Activated naive CD4-positive, alpha-beta T cell treated with anti-CD3 and anti-CD28 coated beads for 36 hours (primary cell): ENCODE measurements around the gene CDC14A. TPM values are rescaled to one million over a fixed set of nuclear protein-coding genes. Genes with fewer than 3 reads are reported as not detected.

Source experiments
- CTCF ChIA-PET: fragments of 350-600 bp; sonication (Branson Sonifier 250); formaldehyde crosslinking; loops from one replicate; lab custom pipeline; 2021; ENCODE audit warnings: antibody characterized with exemption; lab: Charles Lee
- DNase-seq: peaks from one replicate; pipeline ENCODE4 v3.0.0-alpha.2; 2020
- H3K27ac Mint-ChIP-seq: one replicate; pipeline ENCODE4 v1.8.0; 2021; ENCODE audit warnings: mild to moderate bottlenecking, mixed read lengths
- H3K27me3 Mint-ChIP-seq: one replicate; pipeline ENCODE4 v1.8.0; 2021; ENCODE audit warnings: low read depth, mixed read lengths
- H3K36me3 Mint-ChIP-seq: one replicate; pipeline ENCODE4 v1.8.0; 2021; ENCODE audit warnings: low read depth, mixed read lengths
- H3K4me1 Mint-ChIP-seq: one replicate; pipeline ENCODE4 v1.8.0; 2021; ENCODE audit warnings: low read depth, mixed read lengths
- H3K4me3 Mint-ChIP-seq: one replicate; pipeline ENCODE4 v1.8.0; 2021; ENCODE audit warnings: mild to moderate bottlenecking, moderate library complexity, mixed read lengths
- H3K9me3 Mint-ChIP-seq: one replicate; pipeline ENCODE4 v1.8.0; 2021; ENCODE audit warnings: mixed read lengths
- intact Hi-C: fragments of 100-400 bp; cut with micrococcal nuclease; formaldehyde crosslinking; loops from one replicate; pipeline ENCODE4 v1.15.1; 2023
- total RNA-seq, 2 experiments: library from RNA; stranded (reverse); gene quantifications; one replicate each; pipeline ENCODE4 v1.2.3, GENCODE V29; 2021

The CDC14A gene
- total RNA-seq, 2 experiments from 2014 or later = 10.1 to 13.1 TPM

DNA sequence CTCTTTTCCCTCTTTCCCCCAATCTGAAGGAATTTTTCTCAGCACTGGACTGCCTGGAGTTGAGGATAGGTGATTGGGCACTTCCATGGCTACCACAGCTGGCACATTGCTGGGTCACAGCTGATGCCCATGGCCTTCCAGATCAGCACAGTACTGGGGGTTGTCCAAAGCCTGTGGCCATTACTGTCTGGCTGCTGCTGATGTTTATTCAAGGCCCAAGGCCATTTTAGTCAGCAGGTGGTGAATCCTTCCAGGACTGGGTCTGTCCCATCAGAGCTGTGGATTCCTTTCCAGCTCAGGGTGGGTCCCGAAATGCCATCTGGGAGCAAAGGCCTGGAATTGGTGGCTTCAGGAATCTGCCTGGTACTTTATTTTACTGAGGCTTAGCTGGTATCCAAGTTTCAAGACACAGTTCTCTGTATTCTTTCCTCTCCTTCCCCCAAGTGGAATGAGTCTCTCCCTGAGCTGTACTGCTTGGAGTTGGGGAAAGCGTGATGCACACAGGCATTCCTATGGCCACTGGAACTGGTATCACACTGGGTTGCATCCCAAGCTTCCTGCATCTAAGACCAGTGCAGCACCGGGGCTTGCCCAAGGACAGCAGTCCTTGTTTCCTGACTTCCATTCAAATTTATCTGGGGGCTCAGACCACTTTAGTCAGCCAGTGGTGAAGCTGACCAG is 204.8 kb downstream of the CDC14A start:
- intact Hi-C loops = no loop called here
- CTCF ChIA-PET = no interaction called here
- Mint-ChIP-seq H3K27ac (no peak overlapping the region), H3K9me3 (peaks cover 22% of the 10 kb centered on the region), H3K4me3 (no peak overlapping the region), H3K36me3 (no peaks in the 10 kb centered on the region), H3K4me1 (no peaks in the 10 kb centered on the region), H3K27me3 (peaks cover 8% of the 10 kb centered on the region)
- no peak for DNase-seq

DNA sequence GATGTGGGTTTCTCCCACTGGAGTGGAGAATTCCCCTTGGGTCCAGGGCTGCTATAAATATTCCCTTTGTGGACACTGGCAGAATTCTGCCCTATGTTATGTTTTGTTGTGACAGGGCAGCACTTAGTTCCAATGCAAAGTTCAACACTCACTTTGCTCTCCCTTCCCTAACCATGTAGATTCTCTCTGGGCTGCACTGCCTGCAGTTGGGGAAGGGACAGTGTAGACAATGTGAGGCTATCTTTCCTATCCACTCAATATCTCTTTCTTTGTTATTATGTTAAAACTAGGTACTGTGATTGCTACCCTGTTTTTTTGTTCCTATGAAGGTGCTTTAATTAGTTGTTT is 205.3 kb downstream of the CDC14A start:
- DNase-seq = no peak
- Mint-ChIP-seq H3K36me3 (no peaks in the 10 kb centered on the region), H3K27ac (no peak overlapping the region), H3K4me3 (no peak overlapping the region), H3K4me1 (no peaks in the 10 kb centered on the region), H3K27me3 (peaks cover 8% of the 10 kb centered on the region), H3K9me3 (peaks cover 18% of the 10 kb centered on the region)
- intact Hi-C loops = no loop called here
- CTCF ChIA-PET = no interaction called here

DNA sequence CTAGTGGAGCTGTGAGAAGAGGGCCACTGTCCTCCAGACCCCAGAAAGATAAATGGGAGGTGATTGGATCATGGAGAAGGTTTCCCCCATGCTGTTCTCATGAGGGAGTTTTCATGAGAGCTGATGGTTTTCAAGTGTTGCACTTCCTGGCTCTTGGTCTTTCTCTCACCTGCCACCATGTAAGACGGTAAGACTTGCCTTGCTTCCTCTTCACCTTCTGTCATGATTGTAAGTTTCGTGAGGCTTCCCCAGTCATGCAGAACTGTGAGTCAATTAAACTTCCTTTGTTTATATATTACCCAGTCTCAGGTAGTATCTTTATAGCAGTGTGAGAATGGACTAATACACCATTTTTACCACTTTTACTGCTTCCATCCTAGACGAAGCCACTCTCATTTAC is 213.2 kb downstream of the CDC14A start:
- Mint-ChIP-seq H3K4me3 (no peak overlapping the region), H3K36me3 (no peaks in the 10 kb centered on the region), H3K9me3 (no peaks in the 10 kb centered on the region), H3K4me1 (no peaks in the 10 kb centered on the region), H3K27me3 (peaks cover 16% of the 10 kb centered on the region), H3K27ac (no peak overlapping the region)
- CTCF ChIA-PET = interaction anchor here (0.7 kb wide), 1 partner anchor 51 kb away, joined by 3 read pairs; no protein-coding TSS in a partner anchor
- intact Hi-C loops = no loop called here
- no peak for DNase-seq

DNA sequence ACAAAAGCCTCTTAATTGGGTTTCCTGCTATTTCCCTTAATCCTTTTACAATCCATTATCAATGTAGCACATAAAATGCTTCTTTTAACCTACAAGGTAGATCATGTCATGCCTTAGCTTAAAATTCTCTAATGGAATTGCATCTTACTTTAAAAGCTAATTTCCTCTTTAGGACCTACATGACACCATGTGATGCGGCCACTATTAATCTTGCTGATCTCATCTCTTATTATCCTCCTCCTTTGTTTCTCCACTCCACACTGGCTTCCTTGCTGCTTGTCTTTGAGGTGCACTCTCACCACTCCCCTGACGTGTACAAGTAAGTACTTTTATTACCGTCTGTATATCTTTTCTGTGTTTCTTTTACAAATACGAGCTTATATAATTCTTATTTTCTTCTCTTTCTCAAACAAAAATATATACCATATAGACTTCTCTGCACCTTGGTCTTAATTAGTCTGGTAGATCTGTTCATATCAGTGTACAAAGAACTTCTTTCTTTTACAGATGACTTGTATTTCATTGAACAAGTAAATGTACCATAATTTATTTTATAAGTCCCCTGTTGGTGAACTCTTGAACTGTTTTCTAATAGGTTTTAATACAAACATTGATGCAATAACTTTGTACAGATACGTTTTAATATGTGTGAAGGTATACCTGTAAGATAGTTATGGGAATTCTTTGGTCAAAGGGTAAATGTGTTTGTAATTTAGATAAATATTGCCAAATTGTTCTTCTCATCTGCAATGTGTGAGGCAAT is 213.8 kb downstream of the CDC14A start:
- CTCF ChIA-PET = interaction anchor here (0.7 kb wide), 1 partner anchor 51 kb away, joined by 3 read pairs; no protein-coding TSS in a partner anchor

DNA sequence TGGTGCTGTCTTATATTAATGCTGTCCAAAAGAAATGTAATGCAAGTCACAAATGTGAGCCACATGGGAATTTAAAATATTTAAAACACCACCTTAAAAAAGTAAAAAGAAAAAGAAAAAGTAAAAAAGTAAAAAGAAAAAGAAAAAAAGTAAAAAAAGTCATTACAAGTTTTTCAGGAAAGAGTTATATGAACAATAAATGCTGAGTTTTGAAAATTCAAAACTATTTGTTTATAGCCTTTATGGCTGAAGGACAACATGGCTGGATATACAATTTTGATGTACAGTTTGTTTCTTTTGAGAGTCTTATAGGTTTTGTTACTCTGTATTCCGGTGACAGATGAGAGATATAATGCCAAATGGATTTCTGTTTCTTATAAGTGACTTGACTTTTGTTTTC is 214.8 kb downstream of the CDC14A start:
- Mint-ChIP-seq H3K36me3 (no peaks in the 10 kb centered on the region), H3K4me3 (no peak overlapping the region), H3K4me1 (no peaks in the 10 kb centered on the region), H3K9me3 (no peaks in the 10 kb centered on the region), H3K27ac (no peak overlapping the region), H3K27me3 (peaks cover 16% of the 10 kb centered on the region)
- intact Hi-C loops = no loop called here
- CTCF ChIA-PET = no interaction called here
- no peak for DNase-seq

More for the DNA sequence above, 213.8 kb downstream of the CDC14A start:
- no peaks in the 10 kb centered on the region for H3K4me1 Mint-ChIP-seq
- no peak overlapping the region for H3K27ac Mint-ChIP-seq
- no peaks in the 10 kb centered on the region for H3K9me3 Mint-ChIP-seq
- intact Hi-C loops = no loop called here
- no peak overlapping the region for H3K4me3 Mint-ChIP-seq
- no peak for DNase-seq
- peaks cover 16% of the 10 kb centered on the region for H3K27me3 Mint-ChIP-seq
- no peaks in the 10 kb centered on the region for H3K36me3 Mint-ChIP-seq

Other genes starting within 250 kb of the CDC14A start
- gene SASS6, start 219.6 kb upstream of the CDC14A start, total RNA-seq = 1 to 10 TPM; 8.2 TPM
- gene TRMT13, start 219.3 kb upstream of the CDC14A start, total RNA-seq = 10 to 100 TPM; 12.9 to 16.6 TPM
- under 1 TPM; 0.22 to 0.36 TPM for gene LRRC39, start 174.2 kb upstream of the CDC14A start, total RNA-seq
- gene DBT, start 102.7 kb upstream of the CDC14A start, total RNA-seq = 10 to 100 TPM; 12.3 to 12.5 TPM
- 10 to 100 TPM; 36.7 to 37.5 TPM for gene RTCA, start 86.3 kb upstream of the CDC14A start, total RNA-seq
- not detected for gene GPR88, start 185.6 kb downstream of the CDC14A start, total RNA-seq